Central memory CD4-positive, alpha-beta T cell (primary cell): ENCODE data around the gene FHL3.
"Not testable (repeated sequence)": the region's sequence is repeated elsewhere in the genome, so short reads cannot be mapped to it uniquely, and the experiment has no call there.

Experiments
- DNase-seq: peaks from one replicate; pipeline ENCODE4 v3.0.0; 2022

The FHL3 gene

GRCh38 chr1:37983546-37983945 is 21.8 kb downstream of the FHL3 start:
- DNase-seq, result no peak

DNA sequence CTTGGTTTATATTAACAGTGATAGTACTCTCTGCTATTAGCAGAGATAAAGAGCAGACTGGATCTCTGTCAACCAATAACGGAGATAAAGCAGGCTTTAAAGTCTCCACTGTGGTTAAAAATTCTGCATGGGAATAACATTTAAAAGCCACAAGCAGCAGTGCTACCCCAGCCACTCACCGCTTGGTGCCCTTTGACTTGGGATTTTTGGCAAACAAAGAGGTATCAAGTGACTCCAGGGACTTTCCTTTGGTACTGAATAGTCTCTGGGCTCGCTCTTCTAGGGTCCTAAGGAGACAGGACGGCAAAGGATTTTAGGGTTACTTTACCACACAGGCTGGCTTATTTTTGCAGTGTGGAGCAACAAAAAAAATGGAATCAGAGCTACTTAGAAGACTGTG is 26.8 kb downstream of the FHL3 start:
- DNase-seq, result no peak

GRCh38 chr1:37975083-37975482 is 30.2 kb downstream of the FHL3 start:
- DNase-seq, result not testable (repeated sequence)

DNA sequence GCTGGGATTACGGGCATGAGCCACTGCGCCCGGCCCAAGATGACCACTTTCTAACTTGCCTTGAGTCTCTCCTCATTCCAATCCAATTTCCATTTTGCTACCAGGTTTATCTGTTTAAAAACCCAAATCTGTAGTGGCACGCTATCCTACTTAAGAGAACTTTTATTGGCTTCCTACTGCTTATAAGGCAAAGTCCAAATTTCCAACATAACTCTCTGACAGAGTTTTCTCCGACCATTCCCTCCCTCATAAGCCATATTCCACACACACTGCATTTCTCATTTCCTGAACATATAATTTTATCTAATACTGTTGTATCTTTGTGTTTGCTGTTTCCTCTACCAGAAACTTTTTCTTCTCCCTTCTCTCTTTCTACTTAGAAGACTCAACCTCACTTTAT is 30.7 kb downstream of the FHL3 start:
- no peak for DNase-seq

- not testable (repeated sequence) for DNase-seq
These were observed 31.6 kb downstream of the FHL3 start for GRCh38 chr1:37973684-37974083.

DNA sequence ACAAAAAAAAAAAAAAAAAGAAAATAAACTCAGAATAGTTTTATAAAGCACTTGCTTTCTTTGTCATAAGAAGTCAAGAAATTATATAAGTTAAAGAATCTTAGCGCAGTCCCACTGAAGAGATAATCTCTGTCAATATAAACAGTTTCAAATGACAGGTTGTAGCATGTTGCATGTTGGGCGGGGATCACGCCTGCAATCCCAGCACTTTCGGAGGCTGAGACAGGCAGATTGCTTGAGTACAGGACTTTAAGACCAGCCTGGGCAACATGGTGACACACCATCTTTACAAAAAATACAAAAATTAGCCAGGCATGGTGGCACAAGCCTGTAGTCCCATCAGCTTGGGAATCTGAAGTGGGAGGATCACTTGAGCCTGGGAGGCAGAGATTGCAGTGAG is 40.0 kb downstream of the FHL3 start:
- no peak for DNase-seq

- not testable (repeated sequence) for DNase-seq
These were observed 41.2 kb downstream of the FHL3 start for GRCh38 chr1:37964106-37964505.

DNA sequence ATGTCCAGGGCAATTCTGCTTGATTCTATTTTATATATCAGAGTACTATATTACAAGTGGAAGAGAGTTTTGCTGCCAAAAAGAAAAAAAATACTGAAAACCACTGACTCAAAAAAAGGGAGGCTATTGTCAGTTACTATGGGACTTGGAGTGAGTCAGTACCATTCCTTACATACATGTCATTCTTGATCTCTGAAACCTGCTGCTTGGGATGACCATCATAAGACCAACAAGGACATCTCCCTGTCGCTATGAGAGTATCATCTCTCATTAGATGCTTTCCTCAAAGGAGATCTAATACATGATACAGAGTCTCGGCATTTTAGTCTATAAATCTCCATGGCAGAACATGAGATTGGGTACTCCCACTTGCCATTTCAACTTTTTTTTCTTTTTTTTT is 46.6 kb downstream of the FHL3 start:
- DNase-seq, result no peak

- DNase-seq, result no peak
These were observed 49.6 kb downstream of the FHL3 start for GRCh38 chr1:37955685-37956084.

DNA sequence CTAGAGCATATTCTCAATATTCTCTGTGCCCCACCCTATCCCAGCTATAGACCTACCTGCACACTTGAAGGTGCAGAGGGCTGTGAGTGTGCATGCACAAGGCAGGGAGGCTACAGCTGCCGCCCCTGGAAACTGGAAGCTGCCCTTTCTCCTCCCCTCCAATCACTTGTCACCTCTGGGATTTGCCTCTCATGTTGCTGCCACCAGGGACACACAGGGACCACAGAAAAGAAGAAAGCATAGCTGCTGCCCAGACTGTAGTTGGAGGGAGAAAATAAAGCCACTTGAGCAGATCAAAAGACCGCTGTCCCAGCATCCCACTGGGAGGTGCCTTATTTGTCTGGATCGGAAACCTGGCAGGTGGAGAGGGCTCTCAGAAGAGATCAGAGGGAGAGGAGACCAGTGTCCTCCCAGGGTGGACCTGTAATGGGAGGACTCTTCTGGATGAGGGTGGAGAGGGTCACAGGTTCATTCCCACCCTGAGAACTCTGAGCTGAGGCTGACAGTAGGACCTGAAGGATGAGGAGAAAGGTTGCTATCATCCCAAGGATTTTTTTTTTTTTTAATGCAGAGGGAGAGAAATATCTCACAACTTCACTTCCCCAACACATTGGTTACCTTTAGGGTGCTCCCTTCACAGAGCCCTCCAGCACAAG is 50.9 kb downstream of the FHL3 start:
- no peak for DNase-seq

DNA sequence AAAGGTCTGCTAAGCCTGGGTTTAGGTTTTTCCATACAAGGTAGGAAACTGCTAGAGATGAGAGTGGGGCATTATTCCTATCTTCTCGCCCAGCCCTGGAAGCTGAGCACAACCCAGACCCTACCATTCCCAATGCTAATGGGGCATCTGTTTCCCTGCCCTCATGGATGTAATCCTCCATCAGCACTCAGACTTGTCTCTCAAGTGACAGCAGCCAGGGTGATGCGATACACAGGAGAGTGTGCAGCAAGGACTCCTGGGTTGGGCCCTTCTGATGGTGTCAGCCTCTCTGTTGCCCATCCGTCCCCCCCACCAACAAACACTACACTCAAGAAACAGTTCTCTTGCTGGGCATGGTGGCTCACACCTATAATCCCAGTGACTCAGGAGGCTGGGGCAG is 52.6 kb downstream of the FHL3 start:
- no peak for DNase-seq

- DNase-seq, result no peak
These were observed 53.3 kb downstream of the FHL3 start for GRCh38 chr1:37951783-37952624.

- DNase-seq, result no peak
These were observed 54.1 kb downstream of the FHL3 start for GRCh38 chr1:37951041-37951782.

- no peak for DNase-seq
These were observed 55.7 kb downstream of the FHL3 start for GRCh38 chr1:37949524-37950152.

DNA sequence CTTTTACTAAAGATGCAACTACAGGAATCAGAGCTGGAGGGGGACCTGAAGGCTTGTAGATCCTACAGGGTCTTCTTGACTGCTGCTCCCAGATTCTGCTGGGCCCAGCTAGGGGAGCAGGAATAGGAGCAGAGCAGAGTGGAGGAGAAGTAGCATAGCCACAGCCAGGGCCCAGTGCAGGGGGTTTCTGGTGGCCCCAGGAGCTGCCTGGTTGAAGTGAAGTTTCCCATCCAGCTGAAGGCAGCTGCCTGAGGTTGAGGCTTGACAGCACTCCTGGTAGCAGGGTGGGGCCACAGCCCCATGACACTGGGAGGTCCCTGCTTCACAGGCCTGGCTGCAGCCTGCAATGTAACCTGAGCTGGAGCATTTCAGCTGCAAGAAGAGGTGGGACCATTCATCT is 56.5 kb downstream of the FHL3 start:
- no peak for DNase-seq

- DNase-seq, result no peak
These were observed 57.1 kb downstream of the FHL3 start for GRCh38 chr1:37948166-37948565.

DNA sequence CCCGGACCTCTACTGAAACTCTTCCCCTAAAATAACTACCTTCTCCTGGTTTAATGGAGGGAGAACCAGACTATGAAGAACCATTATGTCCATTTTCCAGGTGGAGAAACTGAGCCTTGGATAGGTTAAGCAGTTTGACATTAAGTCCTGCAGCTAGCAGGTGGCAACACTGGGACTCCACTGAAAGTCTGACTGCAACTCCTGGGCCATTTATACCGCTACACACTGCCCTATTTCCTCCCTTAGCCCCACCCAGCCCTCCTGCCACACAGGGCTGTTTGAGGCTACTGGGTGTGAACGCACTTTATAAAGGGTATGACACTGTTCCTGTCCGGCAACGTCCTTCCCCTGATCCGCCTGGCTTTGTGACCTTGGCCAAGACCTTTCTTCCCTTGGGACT is 58.0 kb downstream of the FHL3 start:
- DNase-seq, result no peak
